GM12875 (cell line): ENCODE measurements around the gene CACNA1C.
"Not testable (repeated sequence)": the region's sequence is repeated elsewhere in the genome, so short reads cannot be mapped to it uniquely, and the experiment has no call there.

ENCODE experiments used
- H3K4me3 ChIP-seq: one replicate; pipeline ENCODE4 v1.5.1; 2011; ENCODE audit warnings: low read depth, low read length, control low read depth
- TF ChIP-seq, protein P1 (sequence below): IDR thresholded peaks from 2 replicates; pipeline ENCODE4 v1.5.1; 2011; ENCODE audit warnings: low read depth, mild to moderate bottlenecking, control low read depth, inconsistent platforms, low read length, moderate library complexity, borderline replicate concordance; ENCODE audit not compliant: insufficient read depth

The CACNA1C gene

DNA sequence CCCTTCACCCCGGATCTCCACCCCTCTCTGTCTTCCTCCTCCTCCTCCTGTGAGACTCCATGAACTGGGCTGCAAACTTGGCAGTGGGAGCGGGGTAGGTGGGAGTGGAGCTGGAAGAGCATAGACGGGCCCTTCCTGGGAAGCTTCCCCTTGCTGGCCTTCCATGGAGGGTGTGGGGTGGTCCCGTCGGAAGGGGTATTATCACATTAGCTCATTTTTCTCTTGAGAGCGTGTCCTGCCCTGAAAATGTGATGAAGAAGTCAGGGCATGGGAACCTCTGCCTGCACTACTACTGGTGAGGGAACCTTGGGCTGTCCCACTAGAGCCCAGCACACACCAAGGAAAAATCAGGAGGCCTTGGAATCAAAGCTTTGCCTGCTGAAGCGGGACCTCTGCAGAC, 66.5 kb downstream of the CACNA1C start:
- H3K4me3 ChIP-seq, result no peak overlapping the region
- TF ChIP-seq, protein P1, sequence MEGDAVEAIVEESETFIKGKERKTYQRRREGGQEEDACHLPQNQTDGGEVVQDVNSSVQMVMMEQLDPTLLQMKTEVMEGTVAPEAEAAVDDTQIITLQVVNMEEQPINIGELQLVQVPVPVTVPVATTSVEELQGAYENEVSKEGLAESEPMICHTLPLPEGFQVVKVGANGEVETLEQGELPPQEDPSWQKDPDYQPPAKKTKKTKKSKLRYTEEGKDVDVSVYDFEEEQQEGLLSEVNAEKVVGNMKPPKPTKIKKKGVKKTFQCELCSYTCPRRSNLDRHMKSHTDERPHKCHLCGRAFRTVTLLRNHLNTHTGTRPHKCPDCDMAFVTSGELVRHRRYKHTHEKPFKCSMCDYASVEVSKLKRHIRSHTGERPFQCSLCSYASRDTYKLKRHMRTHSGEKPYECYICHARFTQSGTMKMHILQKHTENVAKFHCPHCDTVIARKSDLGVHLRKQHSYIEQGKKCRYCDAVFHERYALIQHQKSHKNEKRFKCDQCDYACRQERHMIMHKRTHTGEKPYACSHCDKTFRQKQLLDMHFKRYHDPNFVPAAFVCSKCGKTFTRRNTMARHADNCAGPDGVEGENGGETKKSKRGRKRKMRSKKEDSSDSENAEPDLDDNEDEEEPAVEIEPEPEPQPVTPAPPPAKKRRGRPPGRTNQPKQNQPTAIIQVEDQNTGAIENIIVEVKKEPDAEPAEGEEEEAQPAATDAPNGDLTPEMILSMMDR, result no peak

DNA sequence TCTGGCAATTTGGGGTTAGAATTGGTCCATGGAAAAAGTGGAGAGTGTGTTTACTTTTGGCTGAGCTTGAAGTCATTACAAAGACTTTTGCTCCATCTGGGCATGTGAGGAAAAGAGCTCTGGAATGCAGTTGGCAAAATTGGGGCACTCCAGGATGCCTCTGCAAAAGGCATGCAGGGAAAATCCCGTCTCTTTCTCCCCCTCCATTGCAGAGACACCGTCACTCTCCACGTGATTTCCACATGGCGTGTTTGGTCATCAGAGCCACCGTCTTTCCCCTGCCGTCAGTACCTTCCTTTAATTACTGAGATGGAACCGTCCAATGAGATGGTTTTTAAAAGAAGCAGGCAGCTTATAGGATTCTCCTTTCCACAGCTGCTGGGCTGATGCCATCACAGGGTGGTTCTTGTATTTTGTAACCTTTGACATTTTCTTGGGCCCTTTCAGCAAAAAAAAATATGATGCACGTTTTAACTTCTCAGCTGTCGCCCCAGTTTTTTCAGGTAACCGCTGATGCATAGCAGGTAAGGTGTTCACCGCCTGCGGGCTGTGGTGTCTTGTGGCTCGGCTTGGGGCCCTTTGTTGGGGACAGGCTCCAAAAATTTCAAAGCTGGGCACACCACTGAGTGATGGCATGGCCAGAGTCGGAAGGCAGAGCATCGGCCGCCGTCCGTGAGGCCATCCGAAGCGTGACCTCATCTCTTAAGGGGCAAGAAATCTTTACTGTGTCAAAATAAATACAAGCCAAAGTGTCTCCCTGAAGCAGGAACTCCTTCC, 68.4 kb downstream of the CACNA1C start:
- TF ChIP-seq, protein P1, result no peak
- no peak overlapping the region for H3K4me3 ChIP-seq

DNA sequence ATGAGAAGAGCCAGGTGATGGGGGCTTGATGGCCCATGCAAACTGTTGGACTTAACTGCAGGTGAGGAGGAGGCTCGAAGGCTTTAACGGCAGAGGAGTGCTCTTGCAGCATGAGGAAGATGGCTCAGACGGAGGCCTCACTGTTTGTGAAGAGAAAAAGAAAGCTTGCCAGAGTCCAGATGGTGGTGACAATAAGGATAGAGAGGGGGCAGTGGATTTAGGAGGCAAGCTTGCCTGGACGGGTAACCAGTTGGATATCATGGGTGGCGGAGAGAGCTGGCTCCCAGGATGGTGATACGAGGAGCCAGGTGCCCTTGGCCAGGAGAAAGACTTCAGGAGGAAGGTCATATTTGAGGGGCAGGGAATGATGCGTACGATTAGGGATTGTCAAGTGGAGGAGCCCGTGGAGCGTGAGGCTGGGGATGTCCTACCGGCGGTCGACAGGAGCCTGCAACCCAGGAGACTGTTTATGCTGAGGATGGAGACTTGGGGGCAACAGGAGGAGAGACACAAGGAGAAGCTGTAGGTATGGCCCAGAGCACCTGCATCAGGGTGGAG, 71.8 kb downstream of the CACNA1C start:
- TF ChIP-seq, protein P1, result no peak

DNA sequence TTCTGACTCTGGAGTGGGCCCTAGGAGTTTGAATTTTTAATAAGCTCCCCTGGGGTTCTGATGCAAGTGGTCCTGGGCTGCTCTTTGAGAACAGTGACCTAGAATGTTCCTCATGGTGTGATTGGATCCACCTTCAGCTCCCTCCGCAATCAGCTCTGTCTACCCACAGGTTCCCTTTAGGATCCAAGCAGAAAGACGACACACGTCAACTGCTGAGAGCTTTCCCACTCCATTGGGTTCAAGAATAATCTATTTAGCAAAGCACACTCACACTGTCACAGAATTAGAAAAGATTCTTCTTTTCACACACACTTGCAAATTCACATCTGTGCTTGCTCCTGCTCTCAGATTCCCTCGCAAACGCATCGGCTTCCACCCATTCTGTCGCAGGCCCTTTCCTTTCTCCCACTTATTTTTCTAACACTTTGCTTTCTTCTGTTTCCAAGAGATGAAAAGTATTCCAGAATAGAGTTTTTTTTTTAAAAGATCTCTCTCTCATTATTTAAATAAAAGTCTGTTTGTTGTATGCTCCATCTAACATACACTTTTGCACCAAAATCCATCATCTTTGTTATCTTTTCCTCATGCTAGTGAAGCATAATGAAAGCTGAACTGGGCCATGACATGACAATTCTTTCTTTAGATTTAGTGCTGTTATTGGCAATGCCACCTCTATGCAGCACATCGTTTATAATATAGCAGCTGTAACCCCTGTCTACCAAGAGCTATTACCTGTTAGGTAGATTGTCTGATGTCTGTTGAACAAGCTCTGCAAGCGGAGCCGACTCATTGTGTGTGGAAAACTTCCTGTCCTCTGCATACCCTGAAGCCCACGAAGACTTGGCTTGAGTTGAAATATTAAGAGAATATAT, 73.1 kb downstream of the CACNA1C start:
- TF ChIP-seq, protein P1, result no peak
- H3K4me3 ChIP-seq, result no peak overlapping the region

More for the DNA sequence above, 71.8 kb downstream of the CACNA1C start:
- no peak overlapping the region for H3K4me3 ChIP-seq

DNA sequence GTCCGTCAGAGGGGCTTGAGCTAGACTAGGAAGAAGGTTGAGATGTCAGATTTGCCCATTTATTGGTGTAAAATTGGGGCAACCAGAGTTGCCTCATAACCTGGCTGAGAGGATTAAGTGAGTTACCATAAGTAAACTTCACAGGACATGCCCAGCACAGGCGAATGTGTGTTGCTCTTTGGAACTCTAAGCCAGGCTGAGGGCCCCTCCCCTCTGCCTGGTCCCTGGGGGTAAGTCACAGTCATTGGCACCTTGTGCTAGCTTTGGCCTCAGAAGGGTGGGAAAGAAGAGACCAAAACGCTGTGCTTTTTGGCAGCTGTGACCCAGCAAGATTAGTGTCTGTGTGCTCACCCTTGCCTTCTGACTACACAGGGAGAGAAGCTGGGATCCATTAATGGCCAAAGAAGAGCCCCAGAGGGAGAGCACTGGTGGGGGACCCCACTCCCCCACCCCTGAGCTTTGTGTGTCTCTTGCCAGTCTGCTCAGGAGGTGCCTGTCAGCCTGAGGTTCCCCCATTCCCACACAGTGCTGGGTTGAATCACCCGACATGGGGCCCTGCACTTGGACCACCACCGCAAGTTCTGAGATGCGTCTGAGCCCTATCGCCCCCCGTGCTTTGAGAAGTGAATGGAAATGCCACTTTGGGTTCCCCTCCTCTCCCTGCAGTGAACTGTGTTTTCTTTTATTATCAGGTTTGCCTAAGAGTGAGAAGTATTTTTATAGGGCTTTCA, 74.1 kb downstream of the CACNA1C start:
- TF ChIP-seq, protein P1, result no peak
- H3K4me3 ChIP-seq, result no peak overlapping the region

DNA sequence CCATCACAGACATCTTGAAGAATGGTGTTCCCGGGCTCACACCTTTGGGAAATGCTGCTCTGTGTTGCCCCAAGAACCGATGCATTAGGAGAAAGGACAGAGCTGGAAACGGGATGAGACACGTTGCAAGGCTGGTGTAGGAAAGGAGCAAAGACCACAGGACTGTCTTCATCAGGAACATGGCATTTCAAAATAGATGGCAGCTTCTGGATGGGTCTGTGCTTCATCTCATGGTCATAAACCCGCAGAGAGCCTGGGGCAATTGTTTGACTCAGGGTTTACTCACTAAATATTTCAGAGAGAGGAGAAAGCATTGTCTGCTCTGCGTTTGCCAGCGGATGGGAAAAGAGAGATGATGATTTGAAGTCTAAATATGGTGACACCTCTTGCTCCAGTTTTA, 76.3 kb downstream of the CACNA1C start:
- no peak overlapping the region for H3K4me3 ChIP-seq
- TF ChIP-seq, protein P1, result no peak

DNA sequence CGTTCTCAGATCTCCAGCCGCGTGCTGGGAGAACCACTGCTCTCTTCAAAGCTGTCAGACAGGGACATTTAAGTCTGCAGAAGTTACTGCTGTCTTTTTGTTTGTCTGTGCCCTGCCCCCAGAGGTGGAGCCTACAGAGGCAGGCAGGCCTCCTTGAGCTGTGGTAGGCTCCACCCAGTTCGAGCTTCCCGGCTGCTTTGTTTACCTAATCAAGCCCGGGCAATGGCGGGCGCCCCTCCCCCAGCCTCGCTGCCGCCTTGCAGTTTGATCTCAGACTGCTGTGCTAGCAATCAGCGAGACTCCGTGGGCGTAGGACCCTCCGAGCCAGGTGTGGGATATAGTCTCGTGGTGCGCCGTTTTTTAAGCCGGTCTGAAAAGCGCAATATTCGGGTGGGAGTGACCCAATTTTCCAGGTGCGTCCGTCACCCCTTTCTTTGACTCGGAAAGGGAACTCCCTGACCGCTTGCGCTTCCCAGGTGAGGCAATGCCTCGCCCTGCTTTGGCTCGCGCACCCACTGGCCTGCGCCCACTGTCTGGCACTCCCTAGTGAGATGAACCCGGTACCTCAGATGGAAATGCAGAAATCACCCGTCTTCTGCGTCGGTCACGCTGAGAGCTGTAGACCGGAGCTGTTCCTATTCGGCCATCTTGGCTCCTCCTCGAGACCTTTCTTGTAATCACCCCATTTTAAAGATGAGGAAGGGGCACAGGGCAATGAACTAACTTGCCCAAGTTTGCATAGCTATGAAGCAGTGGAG, 83.1 kb downstream of the CACNA1C start:
- not testable (repeated sequence) for H3K4me3 ChIP-seq
